HFF-Myc (cell line): Measurements from ENCODE around the gene GLB1L2.

Experiments
- DNase-seq: peaks from one replicate; pipeline ENCODE4 v3.0.0-alpha.2; 2011; ENCODE audit warnings: low read depth; ENCODE audit errors: extremely low read depth
- H3K4me3 ChIP-seq: replicated peaks from 2 replicates; pipeline ENCODE4 v1.5.1; 2011; ENCODE audit warnings: low read depth, mild to moderate bottlenecking, control low read depth, low read length
- TF ChIP-seq, protein P1 (sequence below): IDR thresholded peaks from 2 replicates; pipeline ENCODE4 v1.5.1; 2012; ENCODE audit warnings: mild to moderate bottlenecking, low read depth, low read length, control low read depth; ENCODE audit errors: missing control alignments

The GLB1L2 gene

DNA sequence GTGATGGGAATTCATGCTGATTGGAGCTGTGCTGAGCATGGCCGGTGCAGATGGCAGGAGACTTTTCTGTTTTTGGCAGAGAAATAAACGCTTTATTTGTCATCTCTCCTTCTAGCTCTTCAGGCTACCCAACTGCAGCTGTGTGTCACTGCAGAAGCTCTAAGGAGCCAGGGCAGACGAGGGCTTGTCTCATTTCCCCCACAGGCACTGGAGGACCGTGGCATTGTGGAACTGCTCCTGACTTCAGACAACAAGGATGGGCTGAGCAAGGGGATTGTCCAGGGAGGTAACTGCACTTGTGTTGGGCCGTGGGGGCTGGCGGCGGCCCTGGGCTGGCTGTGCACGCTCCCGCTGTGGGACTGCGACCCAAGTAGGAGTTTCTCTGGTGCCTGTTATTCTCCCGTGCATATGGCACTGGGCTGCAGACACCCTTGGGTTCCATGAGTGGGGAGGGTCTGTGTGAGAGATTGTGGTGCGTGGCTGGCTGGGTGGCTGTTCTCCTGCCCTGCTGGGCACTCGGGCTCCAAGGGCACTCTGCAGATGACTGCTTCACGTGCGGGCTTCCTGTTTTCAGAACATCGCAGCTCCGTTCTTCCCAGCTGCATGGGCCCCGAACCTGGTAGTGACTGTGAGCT lies 27.2 kb downstream of the GLB1L2 start:
- no peak for DNase-seq
- TF ChIP-seq, protein P1, sequence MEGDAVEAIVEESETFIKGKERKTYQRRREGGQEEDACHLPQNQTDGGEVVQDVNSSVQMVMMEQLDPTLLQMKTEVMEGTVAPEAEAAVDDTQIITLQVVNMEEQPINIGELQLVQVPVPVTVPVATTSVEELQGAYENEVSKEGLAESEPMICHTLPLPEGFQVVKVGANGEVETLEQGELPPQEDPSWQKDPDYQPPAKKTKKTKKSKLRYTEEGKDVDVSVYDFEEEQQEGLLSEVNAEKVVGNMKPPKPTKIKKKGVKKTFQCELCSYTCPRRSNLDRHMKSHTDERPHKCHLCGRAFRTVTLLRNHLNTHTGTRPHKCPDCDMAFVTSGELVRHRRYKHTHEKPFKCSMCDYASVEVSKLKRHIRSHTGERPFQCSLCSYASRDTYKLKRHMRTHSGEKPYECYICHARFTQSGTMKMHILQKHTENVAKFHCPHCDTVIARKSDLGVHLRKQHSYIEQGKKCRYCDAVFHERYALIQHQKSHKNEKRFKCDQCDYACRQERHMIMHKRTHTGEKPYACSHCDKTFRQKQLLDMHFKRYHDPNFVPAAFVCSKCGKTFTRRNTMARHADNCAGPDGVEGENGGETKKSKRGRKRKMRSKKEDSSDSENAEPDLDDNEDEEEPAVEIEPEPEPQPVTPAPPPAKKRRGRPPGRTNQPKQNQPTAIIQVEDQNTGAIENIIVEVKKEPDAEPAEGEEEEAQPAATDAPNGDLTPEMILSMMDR, result no peak
- no peak overlapping the region for H3K4me3 ChIP-seq

DNA sequence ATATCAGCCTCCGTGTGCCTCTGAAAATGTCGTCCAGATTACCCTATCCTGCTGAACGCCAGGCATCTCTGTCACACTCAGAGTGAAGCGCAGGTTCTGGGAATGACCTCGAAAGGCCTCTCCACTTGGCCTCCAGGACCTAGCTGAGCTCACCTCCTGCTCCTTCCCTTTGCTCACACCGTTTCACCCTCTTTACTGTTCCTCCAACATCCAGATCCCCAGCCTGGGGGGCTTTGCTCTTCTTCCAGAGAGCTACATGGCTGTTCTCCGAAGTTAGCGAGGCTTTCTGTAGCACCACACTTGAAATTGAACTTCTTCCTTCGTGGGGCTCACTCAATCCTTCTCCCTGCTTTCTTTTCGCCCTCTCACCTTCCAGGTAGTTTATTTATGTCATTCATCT lies 27.9 kb downstream of the GLB1L2 start:
- no peak overlapping the region for H3K4me3 ChIP-seq
- TF ChIP-seq, protein P1, result no peak
- DNase-seq, result no peak

DNA sequence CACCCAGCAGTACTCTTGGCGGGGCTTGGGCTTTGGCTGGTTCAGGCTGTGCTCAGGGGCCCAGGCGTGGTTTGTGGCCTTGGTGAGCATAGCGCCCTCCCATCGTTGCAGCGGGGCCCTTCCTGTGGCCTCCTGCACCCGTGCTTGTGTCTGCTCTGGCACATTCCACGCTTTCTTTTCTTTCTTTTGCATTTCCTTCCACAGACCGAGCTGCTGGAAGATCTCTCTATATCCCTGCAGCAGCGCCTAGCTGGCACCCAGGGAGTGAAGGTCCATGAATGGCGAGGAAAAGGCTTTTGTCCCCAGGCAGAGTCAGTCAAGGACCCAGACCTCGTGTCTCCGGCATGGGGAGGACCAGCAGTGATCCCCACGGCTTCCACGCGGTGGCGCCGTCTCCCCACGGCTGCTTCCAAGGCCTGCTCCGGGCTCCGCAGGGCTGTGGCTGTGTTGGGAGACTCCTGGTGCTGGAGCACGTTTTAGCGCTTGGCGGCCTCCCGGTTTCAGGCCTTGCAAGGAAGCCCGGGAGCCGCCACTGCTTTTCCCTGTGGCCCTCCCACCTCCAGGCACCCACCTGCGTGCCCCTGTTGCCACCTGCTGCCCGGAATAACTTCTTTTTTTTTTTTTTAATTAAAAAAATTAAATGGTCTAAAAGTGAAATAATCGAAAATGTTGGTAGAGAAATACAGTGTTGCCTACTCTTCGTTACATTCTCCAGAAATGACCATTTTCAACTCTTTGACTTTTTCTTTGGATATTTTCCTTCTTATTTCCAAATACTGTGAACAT lies 28.5 kb downstream of the GLB1L2 start:
- peak; percentile 26 for DNase-seq
- TF ChIP-seq, protein P1, result peak; percentile 74

DNA sequence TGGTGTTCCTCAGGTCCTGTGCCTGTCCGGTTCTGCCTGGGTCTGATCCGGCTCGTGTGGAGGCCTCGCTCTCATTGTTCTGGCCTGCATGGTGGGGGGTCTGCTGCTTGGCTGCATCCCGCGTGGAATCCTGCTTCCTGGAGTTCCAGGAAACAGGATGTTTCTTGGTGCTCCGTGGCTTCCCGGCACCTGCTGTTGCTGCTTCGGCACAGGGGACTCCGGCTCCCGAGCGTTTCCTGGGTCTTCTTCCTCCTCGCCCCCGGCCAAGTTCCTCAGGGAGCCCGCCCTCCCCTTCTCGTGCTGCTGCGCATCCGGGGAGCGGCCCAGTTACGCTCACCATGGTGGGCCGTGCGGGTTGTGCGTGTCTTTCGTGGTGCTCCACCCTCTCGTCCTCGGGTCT lies 29.9 kb downstream of the GLB1L2 start:
- H3K4me3 ChIP-seq, result no peak overlapping the region
- no peak for DNase-seq
- TF ChIP-seq, protein P1, result no peak

More for the DNA sequence above, 28.5 kb downstream of the GLB1L2 start:
- no peak overlapping the region for H3K4me3 ChIP-seq

DNA sequence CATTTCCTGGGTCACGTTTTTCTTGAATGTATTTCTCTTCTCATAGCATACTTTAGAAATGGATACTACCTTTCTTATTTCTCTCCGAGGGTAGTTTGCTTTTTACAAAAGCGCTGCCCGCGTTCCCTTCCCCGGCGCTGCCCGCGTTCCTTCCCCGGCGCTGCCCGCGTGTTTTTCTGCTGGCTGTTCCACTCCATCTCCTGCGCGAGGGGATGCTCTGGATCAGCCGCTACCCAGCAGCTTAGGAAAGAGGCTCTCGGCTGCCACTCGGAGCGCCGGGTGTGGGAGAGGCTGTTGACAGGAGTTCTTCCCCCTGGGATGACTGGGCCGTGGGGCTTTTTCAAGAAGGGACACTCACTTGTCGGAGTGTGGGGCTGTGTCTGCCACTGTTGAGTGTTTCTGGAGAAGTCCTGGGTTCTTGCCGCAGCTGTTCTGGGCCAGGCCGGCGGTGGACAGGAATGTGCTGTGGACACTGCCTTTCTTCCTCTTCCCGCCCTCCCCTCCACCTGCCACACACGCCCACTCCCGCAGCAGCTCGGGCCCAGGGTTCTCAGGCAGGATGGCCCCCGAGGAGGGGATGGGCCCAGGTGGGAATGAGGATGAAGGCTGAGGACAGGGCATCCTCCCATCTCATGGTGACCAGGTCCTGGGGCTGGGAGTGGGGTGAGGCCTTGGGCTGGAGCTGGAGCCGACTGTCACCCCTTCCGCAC lies 30.6 kb downstream of the GLB1L2 start:
- H3K4me3 ChIP-seq, result no peak overlapping the region
- TF ChIP-seq, protein P1, result no peak
- DNase-seq, result no peak

DNA sequence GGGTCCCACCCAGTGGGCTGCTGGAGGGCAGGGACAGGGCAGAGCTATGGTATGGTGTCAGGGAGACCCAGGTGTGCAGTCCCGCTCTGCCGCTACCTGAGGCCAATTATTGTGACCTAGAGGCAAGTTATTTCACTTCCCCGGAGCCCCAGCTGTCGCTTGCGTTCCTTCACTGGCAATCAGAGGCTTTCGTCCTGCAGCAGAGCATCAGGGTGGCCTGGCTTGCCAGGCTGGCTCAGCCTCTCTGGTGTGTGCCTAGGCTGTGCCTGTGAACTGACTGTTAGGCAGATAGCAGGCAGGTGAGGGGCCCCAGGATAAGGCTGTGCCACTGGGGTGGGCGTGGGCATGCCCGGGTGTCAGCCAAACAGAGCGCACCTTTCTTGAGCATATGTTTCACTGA lies 31.4 kb downstream of the GLB1L2 start:
- DNase-seq, result no peak
- TF ChIP-seq, protein P1, result no peak
- no peak overlapping the region for H3K4me3 ChIP-seq
